ENCODE measurements around the gene NUDT16L1.

NUDT16L1 gene

DNA sequence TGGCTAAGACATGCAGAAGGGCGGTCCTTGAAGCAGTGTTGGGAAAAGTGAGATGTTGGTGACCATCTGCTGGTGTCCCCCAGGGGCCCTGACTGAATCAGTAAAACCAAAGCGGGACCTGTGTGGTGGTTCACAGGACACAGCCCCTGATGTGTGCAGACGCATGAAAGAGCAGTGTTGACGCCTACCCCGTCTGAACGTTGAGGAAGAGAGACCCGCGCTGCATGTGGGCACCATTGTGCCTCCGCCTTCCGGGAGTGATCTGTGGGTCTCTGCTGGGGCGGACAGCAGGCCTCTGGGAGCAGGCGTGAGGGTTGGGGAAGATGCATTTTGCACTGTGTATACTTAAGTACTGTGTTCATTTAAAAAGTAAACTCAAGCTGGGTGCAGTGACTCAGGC lies 37.1 kb upstream of the NUDT16L1 start:
- peaks cover 2% of the 10 kb centered on the region for H3K4me1 ChIP-seq (ENCODE audit: control insufficient read depth, insufficient read depth, low read length)
- no peak overlapping the region for H3K4me3 ChIP-seq (ENCODE audit: low read length)
- peaks cover 31% of the 10 kb centered on the region for H3K36me3 ChIP-seq (ENCODE audit: control insufficient read depth, insufficient read depth, low read length)
- no peak overlapping the region for H3K9ac ChIP-seq (ENCODE audit: low read length)
- H3K27me3 ChIP-seq (ENCODE audit: control insufficient read depth, insufficient read depth, low read length), result no peaks in the 10 kb centered on the region
- H3K27ac ChIP-seq (ENCODE audit: low read depth, low read length), result no peak overlapping the region

DNA sequence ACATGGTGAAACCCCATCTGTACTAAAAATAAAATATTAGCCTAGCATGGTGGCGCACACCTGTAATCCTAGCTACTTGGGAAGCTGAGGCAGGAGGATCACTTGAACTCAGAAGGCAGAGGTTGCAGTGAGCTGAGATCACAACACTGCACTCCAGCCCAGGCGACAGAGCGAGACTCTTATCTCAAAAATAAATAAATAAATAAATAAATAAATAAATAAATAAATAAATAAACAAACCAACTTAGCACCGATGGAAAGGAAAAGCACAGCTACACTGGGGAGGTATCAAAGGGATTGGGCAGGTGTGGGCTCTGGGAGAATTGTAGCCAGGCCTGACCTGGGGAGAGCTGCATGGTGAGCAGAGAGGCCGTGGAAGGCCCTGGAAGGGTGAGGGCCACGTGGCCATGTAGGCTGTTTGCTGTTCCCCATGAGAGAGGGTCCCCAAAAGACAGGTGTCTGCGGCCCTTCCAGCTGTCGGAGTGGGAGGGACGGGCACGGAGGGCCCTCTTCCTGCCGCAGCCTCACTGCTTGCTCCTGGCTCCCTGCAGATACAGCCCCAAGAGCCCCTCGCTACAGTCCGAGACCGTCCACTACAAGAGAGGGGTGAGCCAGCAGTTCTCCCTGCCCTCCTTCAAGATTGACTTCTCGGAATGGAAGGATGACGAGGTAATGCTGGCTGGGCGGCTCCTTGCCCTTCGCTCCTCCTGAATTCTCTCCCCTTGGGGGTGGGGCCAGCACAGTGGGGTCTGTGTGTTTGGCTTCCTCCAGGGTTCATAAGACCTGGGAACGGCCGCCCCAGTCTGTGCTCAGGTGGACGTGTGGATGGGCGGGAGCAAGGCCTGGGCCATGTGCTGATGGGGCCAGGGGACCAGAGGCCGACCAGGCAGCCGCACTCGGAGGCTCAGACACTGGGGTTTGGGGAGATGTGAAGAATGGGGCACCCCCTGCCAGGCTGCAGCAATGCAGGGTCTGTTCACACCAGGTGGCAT lies 36.4 kb upstream of the NUDT16L1 start:
- H3K9ac ChIP-seq (ENCODE audit: low read length), result no peak overlapping the region
- no peak overlapping the region for H3K27ac ChIP-seq (ENCODE audit: low read depth, low read length)

DNA sequence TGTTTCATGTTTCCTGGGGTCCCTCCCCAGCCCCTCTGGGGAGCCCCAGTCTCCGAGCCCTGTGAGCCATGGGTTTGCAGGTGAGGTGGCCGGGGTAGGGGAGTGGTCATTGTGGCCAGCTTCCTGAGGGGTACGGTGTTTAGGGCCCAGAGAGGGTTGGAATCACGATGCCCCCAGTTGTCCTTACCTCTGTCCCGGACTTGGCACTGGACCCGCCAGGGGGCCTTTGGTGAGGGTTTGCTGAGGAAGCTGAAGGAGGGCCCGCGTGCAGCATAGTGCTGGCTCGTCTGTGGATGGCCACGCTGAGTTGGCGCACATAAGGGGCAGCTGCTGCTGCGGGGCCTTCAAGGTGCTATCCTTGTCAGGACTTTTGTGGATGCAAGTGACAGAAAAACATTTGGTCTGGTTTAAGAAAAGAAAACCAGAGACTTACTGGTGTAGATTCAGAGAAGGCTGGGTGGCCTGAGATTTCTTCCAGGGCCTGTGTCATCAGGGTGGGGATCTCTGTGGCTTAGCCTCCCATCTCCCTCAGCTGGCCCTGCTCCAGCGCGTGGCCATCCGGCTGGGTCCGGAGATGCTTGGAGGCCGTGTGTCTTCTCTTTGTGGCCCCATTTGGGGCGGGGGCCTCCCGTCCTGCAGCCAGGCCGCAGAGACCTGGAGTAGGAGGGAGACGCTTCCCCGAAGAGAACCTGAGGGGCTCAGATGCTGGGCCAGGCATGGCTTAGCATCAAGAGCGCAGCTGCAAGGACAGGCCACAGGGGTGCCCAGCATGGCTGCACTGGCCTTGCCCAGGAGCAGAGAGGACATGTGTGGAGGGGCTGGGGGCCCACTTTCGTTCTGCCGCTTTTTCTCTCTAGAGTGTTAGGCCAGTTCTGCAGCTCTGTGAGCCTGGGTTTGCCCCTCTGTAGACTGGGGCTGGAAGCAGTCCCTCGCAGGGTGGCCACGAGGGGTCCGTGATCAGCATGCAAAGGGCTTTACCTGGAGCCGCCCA lies 33.7 kb upstream of the NUDT16L1 start:
- peaks cover 2% of the 10 kb centered on the region for H3K4me1 ChIP-seq (ENCODE audit: control insufficient read depth, insufficient read depth, low read length)
- no peak overlapping the region for H3K4me3 ChIP-seq (ENCODE audit: low read length)
- peaks cover 24% of the 10 kb centered on the region for H3K36me3 ChIP-seq (ENCODE audit: control insufficient read depth, insufficient read depth, low read length)
- H3K9ac ChIP-seq (ENCODE audit: low read length), result no peak overlapping the region
- H3K27me3 ChIP-seq (ENCODE audit: control insufficient read depth, insufficient read depth, low read length), result no peaks in the 10 kb centered on the region
- H3K27ac ChIP-seq (ENCODE audit: low read depth, low read length), result no peak overlapping the region

More for the DNA sequence above, 36.4 kb upstream of the NUDT16L1 start:
- Histone ChIP-seq H3K36me3 (ENCODE audit: control insufficient read depth, insufficient read depth, low read length) (peaks cover 29% of the 10 kb centered on the region), H3K4me1 (ENCODE audit: control insufficient read depth, insufficient read depth, low read length) (peaks cover 2% of the 10 kb centered on the region), H3K27me3 (ENCODE audit: control insufficient read depth, insufficient read depth, low read length) (no peaks in the 10 kb centered on the region), H3K4me3 (ENCODE audit: low read length) (no peak overlapping the region)

DNA sequence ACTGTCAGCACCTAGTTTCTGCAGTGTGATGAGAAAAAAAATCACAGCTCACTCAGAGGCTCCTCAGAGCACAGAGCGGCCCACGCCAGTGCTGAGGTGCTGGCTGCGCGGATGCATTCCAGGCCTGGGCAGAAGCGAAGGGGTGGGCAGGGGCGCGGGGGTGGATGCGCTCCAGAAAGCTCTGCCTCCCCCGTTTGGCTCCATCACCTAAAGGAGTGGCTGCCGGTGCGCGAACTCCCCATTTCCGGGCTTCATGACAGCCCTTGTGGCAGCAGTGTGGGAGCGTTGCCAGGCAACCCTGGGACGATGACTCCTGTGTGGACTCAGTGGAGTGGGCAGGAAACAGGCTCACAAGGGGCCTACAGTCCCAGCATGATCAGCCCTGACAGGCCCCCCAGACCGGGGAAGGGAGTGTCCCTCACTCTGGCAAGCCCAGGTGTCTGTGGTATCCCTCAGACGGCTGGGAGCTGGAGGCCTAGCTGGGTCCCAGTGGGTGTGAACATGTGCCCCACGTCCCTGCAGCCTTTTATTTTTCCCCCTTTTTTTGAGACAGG lies 32.8 kb upstream of the NUDT16L1 start:
- H3K36me3 ChIP-seq (ENCODE audit: control insufficient read depth, insufficient read depth, low read length), result peaks cover 19% of the 10 kb centered on the region
- H3K27ac ChIP-seq (ENCODE audit: low read depth, low read length), result no peak overlapping the region
- no peak overlapping the region for H3K9ac ChIP-seq (ENCODE audit: low read length)

DNA sequence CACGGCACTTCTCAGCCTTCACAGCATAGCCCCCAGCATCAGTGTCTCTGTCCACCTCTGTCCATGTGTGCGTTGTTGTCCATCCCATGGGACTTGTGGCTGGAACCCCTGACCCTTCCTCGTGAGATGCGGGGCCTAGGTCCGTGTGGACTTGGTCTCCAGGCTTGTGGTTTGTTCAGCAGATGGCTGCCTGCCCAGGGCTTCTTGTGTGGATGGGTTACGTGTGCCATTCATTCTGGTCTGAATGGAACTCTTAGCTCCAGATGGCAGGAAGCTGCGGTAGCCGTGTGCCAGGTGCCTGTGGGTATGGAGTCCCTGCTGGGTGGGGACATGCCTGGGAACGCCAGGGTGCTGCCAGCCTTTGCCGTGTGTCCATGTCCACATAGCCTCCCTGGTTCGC lies 31.7 kb upstream of the NUDT16L1 start:
- Histone ChIP-seq H3K27ac (ENCODE audit: low read depth, low read length) (no peak overlapping the region), H3K27me3 (ENCODE audit: control insufficient read depth, insufficient read depth, low read length) (no peaks in the 10 kb centered on the region), H3K4me1 (ENCODE audit: control insufficient read depth, insufficient read depth, low read length) (peaks cover 2% of the 10 kb centered on the region), H3K9ac (ENCODE audit: low read length) (no peak overlapping the region), H3K4me3 (ENCODE audit: low read length) (no peak overlapping the region), H3K36me3 (ENCODE audit: control insufficient read depth, insufficient read depth, low read length) (peaks cover 14% of the 10 kb centered on the region)

More for the DNA sequence above, 32.8 kb upstream of the NUDT16L1 start:
- no peak overlapping the region for H3K4me3 ChIP-seq (ENCODE audit: low read length)
- no peaks in the 10 kb centered on the region for H3K27me3 ChIP-seq (ENCODE audit: control insufficient read depth, insufficient read depth, low read length)
- peaks cover 2% of the 10 kb centered on the region for H3K4me1 ChIP-seq (ENCODE audit: control insufficient read depth, insufficient read depth, low read length)

DNA sequence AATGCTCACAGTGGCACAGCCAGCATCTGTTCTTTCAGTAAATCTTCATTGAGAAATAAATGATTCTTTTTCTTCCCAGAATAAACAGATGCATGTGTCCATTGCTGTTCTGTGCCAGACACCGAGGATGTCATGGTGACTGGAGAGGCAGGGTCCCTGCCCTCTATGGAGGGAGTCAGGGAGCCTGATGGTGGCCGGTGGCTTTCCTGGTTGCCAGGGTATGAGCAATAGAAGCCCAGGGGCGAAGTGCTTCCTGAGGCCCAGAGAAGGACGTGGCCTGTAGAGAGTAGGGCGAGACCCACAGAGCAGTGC lies 29.9 kb upstream of the NUDT16L1 start:
- peaks cover 2% of the 10 kb centered on the region for H3K4me1 ChIP-seq (ENCODE audit: control insufficient read depth, insufficient read depth, low read length)
- H3K4me3 ChIP-seq (ENCODE audit: low read length), result no peak overlapping the region
- no peak overlapping the region for H3K27ac ChIP-seq (ENCODE audit: low read depth, low read length)
- peaks cover 21% of the 10 kb centered on the region for H3K36me3 ChIP-seq (ENCODE audit: control insufficient read depth, insufficient read depth, low read length)
- H3K9ac ChIP-seq (ENCODE audit: low read length), result no peak overlapping the region
- no peaks in the 10 kb centered on the region for H3K27me3 ChIP-seq (ENCODE audit: control insufficient read depth, insufficient read depth, low read length)

DNA sequence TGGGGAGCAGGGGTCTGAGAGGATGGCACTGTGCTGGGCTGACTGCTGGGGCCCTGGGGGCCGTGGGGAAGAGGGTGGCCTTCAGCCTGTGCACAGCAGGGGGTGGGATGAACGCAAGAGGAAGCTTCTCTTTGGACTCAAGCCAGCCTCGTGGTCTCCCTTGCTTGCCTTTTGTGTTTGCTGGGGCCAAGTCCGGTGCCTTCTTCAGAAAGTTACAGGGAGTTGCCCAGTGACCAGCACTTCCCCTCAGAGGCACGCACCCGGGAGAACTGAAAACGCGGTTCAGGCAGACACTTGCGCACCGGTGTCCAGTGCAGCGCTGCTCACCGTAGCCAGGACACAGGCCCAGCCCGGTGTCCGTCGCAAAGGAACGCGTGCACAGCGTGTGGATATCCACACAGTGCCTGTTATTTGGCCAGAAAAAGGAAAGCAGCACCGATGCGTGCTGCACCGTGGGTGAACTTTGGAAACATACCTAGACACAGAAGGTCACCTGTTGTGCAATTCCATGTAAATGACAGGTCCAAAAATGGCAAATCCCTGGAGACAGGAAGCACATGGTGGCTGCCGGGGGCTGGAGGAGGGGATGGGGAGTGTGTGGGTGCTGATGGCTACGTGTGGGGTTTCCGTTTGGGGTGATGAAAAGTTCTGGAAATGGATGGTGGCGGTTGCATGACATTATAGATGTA lies 29.4 kb upstream of the NUDT16L1 start:
- Histone ChIP-seq H3K36me3 (ENCODE audit: control insufficient read depth, insufficient read depth, low read length) (peaks cover 26% of the 10 kb centered on the region), H3K9ac (ENCODE audit: low read length) (no peak overlapping the region), H3K27ac (ENCODE audit: low read depth, low read length) (no peak overlapping the region), H3K4me3 (ENCODE audit: low read length) (no peak overlapping the region), H3K4me1 (ENCODE audit: control insufficient read depth, insufficient read depth, low read length) (peaks cover 2% of the 10 kb centered on the region), H3K27me3 (ENCODE audit: control insufficient read depth, insufficient read depth, low read length) (no peaks in the 10 kb centered on the region)

DNA sequence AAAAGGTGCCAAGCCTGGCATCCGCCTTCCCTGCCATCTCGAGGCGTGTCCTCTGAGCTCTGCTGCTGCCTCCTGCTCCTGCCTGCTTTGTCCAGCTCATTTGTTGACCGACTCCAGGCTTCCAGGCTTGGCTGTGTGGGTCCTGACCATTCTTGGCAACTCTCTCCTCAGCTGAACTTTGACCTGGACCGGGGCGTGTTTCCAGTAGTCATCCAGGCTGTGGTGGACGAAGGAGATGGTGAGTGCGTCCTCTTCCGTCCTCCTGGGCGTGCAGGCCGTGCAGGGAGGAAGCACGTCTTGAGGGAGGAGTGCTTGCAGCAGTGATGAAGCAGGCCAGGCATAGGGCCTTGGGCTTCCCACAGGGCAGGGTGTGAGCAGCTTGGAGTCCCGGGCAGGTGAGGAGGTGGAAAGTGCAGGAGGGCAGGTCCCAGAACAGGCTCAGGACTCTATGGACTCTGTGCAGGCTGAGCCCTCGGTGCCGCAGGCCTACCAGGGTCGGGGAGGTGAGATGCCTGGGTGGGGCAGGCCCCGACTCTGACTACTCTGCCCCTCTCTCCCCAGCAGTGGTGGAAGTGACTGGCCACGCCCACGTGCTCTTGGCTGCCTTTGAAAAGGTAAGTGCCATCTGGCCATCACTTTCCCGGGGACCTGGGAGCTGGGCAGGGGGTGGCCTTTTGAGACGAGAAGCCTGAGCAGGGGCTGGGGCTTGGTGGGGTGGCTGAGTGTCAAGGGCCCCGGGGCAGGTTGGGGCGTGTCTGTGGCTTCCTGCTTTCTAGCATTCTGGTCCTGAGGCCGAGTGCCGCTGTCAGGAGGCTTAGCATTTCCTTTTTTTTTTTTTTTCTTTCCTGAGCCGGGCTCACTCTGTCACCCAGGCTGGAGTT lies 28.6 kb upstream of the NUDT16L1 start:
- no peaks in the 10 kb centered on the region for H3K27me3 ChIP-seq (ENCODE audit: control insufficient read depth, insufficient read depth, low read length)
- no peaks in the 10 kb centered on the region for H3K4me1 ChIP-seq (ENCODE audit: control insufficient read depth, insufficient read depth, low read length)
- H3K4me3 ChIP-seq (ENCODE audit: low read length), result no peak overlapping the region
- no peak overlapping the region for H3K27ac ChIP-seq (ENCODE audit: low read depth, low read length)
- H3K9ac ChIP-seq (ENCODE audit: low read length), result no peak overlapping the region
- peaks cover 27% of the 10 kb centered on the region for H3K36me3 ChIP-seq (ENCODE audit: control insufficient read depth, insufficient read depth, low read length)

DNA sequence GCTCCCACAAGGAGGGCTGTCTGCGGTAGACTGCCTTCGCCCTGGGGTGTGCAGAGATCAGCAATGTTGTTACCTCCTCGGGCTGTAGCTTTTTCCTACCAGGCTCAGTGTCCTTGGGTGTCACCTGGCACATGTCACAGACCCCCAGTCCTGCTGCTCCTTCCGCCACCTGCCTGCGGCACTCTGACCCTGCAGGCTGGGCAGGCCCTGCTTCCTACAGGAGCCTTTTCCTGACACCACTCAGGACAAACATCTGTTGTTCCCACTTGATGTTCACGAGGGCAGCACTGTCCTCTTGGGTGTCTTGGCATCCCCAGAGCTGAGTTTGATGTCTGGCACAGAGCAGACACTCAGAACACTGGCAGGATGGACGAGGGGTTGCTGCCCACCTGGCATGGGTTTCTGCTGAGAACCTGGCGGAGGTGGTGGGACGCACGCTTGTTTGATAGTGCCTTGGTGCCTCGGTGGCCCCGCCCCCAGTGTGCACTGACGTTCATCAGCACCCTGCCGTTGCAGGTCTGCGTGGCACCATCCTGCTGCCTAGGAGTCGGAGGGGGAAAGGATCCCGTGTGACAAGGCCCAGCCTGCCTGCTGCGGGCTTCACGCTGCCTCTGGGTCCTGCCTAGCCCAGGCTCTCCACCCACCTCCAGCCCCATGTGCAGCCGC lies 26.7 kb upstream of the NUDT16L1 start:
- H3K4me3 ChIP-seq (ENCODE audit: low read length), result no peak overlapping the region
- no peaks in the 10 kb centered on the region for H3K27me3 ChIP-seq (ENCODE audit: control insufficient read depth, insufficient read depth, low read length)
- H3K9ac ChIP-seq (ENCODE audit: low read length), result no peak overlapping the region
- no peak overlapping the region for H3K27ac ChIP-seq (ENCODE audit: low read depth, low read length)
- H3K36me3 ChIP-seq (ENCODE audit: control insufficient read depth, insufficient read depth, low read length), result peaks cover 22% of the 10 kb centered on the region
- H3K4me1 ChIP-seq (ENCODE audit: control insufficient read depth, insufficient read depth, low read length), result no peaks in the 10 kb centered on the region

DNA sequence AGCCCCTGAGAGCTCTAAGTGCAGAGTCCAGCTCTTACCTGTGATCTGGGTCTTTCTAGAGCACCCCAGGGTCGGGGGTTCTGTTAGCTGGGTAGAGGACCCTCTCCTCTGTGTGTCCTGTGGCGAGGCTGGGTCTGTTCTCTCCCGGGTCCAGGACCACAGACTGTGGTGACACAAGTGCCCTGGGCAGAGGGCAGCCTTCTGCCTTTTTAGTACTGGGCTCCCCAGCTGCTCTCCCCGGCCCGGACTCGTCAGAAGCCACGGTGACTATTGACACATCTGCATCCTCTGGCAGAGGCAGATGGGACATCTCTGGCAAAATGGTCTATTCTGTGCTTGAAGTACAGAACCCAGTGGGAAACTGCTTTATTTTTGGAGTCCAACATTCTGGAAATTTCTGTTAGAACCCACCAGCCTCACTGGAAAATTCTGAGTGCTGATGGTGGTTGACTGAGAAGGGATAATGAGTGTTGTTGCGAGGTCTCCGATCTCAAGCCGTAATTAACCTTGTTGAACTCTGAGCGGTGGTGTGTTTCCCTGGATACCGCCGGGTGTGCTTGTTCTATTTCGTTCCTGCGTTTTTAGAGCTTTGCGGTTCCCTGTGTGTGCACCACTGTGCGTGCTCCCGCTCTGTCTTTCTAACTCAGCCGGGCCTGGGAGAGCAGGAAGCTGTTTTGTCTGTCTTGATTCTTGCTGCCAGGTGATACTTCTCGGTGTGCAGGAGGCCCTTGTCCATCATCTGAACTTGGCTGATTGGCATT lies 26.0 kb upstream of the NUDT16L1 start:
- Histone ChIP-seq H3K36me3 (ENCODE audit: control insufficient read depth, insufficient read depth, low read length) (peaks cover 22% of the 10 kb centered on the region), H3K4me3 (ENCODE audit: low read length) (no peak overlapping the region), H3K27ac (ENCODE audit: low read depth, low read length) (no peak overlapping the region), H3K9ac (ENCODE audit: low read length) (no peak overlapping the region), H3K4me1 (ENCODE audit: control insufficient read depth, insufficient read depth, low read length) (no peaks in the 10 kb centered on the region), H3K27me3 (ENCODE audit: control insufficient read depth, insufficient read depth, low read length) (no peaks in the 10 kb centered on the region)

All from rectal smooth muscle tissue (tissue), 1 donor.